ENCODE data around the gene GHRL.

The GHRL gene

DNA sequence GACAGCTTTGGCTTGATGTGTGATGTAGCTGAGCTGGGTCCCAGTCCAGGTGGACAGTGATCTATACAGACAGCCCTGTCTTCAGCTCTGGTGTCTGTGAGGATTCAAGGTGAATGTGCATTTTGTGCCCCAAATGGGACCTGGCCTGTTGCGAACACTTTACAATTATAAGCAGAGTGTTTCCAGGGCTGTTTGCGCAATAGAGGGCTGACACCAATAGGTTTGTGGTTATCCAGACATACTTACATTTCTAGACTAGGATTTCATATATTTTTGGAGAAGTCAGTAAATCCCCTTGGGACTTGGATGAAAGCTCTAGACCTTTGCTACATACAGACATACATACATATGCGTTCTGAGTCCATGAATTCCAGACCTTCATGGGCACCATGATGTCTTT is 48.7 kb downstream of the GHRL start:
- Histone ChIP-seq H3K27ac (no peak overlapping the region), H3K4me1 (ENCODE audit: low read depth, poor library complexity, severe bottlenecking) (peaks cover 24% of the 10 kb centered on the region), H2AFZ (ENCODE audit: low read depth) (no peak overlapping the region), H3K79me2 (ENCODE audit: insufficient read depth, low read depth) (peaks cover 7% of the 10 kb centered on the region), H3K4me3 (IDR thresholded peaks at IDR 0.05; ENCODE audit: insufficient read depth, low read depth, low read length) (no peak overlapping the region), H3K27me3 (ENCODE audit: insufficient read depth, low read depth) (no peaks in the 10 kb centered on the region), H3K4me2 (no peak overlapping the region), H4K20me1 (ENCODE audit: insufficient read depth) (no peaks in the 10 kb centered on the region), H3K36me3 (ENCODE audit: insufficient read depth) (no peaks in the 10 kb centered on the region), H3K9ac (no peak overlapping the region)
- TF ChIP-seq, protein P1, sequence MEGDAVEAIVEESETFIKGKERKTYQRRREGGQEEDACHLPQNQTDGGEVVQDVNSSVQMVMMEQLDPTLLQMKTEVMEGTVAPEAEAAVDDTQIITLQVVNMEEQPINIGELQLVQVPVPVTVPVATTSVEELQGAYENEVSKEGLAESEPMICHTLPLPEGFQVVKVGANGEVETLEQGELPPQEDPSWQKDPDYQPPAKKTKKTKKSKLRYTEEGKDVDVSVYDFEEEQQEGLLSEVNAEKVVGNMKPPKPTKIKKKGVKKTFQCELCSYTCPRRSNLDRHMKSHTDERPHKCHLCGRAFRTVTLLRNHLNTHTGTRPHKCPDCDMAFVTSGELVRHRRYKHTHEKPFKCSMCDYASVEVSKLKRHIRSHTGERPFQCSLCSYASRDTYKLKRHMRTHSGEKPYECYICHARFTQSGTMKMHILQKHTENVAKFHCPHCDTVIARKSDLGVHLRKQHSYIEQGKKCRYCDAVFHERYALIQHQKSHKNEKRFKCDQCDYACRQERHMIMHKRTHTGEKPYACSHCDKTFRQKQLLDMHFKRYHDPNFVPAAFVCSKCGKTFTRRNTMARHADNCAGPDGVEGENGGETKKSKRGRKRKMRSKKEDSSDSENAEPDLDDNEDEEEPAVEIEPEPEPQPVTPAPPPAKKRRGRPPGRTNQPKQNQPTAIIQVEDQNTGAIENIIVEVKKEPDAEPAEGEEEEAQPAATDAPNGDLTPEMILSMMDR (conservative IDR thresholded peaks at IDR 0.05; ENCODE audit: low read depth, low read length): no peak

- Histone ChIP-seq H3K4me2 (peak overlapping the region; percentile 40), H3K9ac (peak overlapping the region; percentile 6), H3K4me3 (IDR thresholded peaks at IDR 0.05; ENCODE audit: insufficient read depth, low read depth, low read length) (no peak overlapping the region), H2AFZ (ENCODE audit: low read depth) (peak overlapping the region; percentile 33; the same call in 1 of the 2 replicates), H3K36me3 (ENCODE audit: insufficient read depth) (no peaks in the 10 kb centered on the region), H3K27ac (peak overlapping the region; percentile 70), H3K4me1 (ENCODE audit: low read depth, poor library complexity, severe bottlenecking) (peaks cover 20% of the 10 kb centered on the region), H4K20me1 (ENCODE audit: insufficient read depth) (no peaks in the 10 kb centered on the region), H3K79me2 (ENCODE audit: insufficient read depth, low read depth) (no peaks in the 10 kb centered on the region), H3K27me3 (ENCODE audit: insufficient read depth, low read depth) (no peaks in the 10 kb centered on the region)
- TF ChIP-seq, protein P1 (conservative IDR thresholded peaks at IDR 0.05; ENCODE audit: low read depth, low read length): no peak
These were observed 50.3 kb downstream of the GHRL start for GRCh38 chr3:10242182-10243065.

DNA sequence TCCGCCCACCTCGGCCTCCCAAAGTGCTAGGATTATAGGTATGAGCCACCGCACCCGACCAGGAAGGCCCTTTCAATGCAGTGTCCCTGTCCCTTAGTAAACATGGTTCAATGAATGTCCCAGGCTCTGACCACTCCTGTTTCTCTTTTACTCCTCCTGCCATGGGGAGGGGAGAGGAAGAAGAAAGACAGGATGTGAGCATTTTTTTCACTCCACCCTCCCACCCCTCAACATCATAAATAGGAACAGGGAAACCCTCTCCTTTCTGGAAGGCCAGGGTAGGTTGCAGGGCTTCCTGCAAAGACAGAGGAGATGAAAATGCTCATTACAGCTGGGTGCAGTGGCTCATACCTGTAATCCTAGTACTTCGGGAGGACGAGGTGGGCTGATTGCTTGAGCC is 51.9 kb downstream of the GHRL start:
- H4K20me1 ChIP-seq (ENCODE audit: insufficient read depth): no peaks in the 10 kb centered on the region
- peaks cover 20% of the 10 kb centered on the region for H3K4me1 ChIP-seq (ENCODE audit: low read depth, poor library complexity, severe bottlenecking)
- no peak overlapping the region for H3K9ac ChIP-seq
- H3K4me3 ChIP-seq (IDR thresholded peaks at IDR 0.05; ENCODE audit: insufficient read depth, low read depth, low read length): no peak overlapping the region
- TF ChIP-seq, protein P1 (conservative IDR thresholded peaks at IDR 0.05; ENCODE audit: low read depth, low read length): no peak
- H2AFZ ChIP-seq (ENCODE audit: low read depth): no peak overlapping the region
- no peaks in the 10 kb centered on the region for H3K79me2 ChIP-seq (ENCODE audit: insufficient read depth, low read depth)
- H3K27ac ChIP-seq: no peak overlapping the region
- H3K36me3 ChIP-seq (ENCODE audit: insufficient read depth): no peaks in the 10 kb centered on the region
- H3K27me3 ChIP-seq (ENCODE audit: insufficient read depth, low read depth): no peaks in the 10 kb centered on the region
- H3K4me2 ChIP-seq: no peak overlapping the region

DNA sequence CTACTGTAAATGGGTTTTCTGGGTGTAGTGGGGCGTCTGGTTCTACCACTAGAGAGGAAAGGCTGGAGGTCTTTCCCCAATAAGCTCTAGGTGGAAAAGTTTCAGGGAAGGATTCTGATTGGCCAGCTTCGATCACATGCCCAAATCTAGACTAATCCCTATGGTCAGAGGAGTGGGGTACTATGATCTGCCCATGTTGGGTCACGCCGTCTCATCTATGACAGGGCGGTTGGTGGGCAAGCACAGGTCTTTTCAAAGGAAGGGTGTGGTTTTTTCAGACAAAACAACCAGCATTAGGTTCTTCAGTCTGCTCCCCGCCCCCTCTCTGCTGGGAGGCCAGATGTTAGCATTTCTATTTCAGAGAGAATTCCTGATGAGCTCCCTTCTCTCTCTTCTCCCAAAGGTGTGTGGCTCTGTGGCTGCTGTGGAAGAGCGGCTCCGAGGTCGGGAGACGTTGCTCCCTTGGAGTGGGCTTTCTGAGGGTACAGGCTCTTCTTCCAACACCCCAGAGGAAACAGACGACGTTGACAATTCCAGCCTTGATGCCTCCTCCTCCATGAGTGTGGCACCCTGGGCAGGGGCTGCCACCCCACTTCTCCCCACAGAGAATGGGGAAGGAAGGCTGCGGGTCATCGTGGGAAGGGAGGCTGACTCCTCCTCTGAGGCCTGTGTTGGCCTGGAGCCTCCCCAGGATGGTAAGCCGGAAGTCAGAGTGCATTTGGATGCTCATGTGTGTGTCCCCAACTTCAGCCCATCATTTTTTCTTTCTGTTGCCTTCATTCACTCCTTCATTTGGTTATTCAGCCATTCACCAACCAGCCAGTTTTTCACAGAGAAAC is 54.2 kb downstream of the GHRL start:
- Histone ChIP-seq H4K20me1 (ENCODE audit: insufficient read depth) (no peaks in the 10 kb centered on the region), H3K4me3 (IDR thresholded peaks at IDR 0.05; ENCODE audit: insufficient read depth, low read depth, low read length) (no peak overlapping the region), H3K4me1 (ENCODE audit: low read depth, poor library complexity, severe bottlenecking) (peaks cover 20% of the 10 kb centered on the region), H3K27ac (no peak overlapping the region), H2AFZ (ENCODE audit: low read depth) (no peak overlapping the region), H3K79me2 (ENCODE audit: insufficient read depth, low read depth) (no peaks in the 10 kb centered on the region), H3K27me3 (ENCODE audit: insufficient read depth, low read depth) (no peaks in the 10 kb centered on the region), H3K9ac (no peak overlapping the region), H3K36me3 (ENCODE audit: insufficient read depth) (no peaks in the 10 kb centered on the region), H3K4me2 (no peak overlapping the region)
- TF ChIP-seq, protein P1 (conservative IDR thresholded peaks at IDR 0.05; ENCODE audit: low read depth, low read length): no peak

Measured in KMS-11 (cell line).